GM19240 (cell line): Measurements from ENCODE around the gene HS6ST2.

Experiments used
- DNase-seq: peaks from one replicate; pipeline ENCODE4 v3.0.0; 2011; ENCODE audit warnings: low spot score; ENCODE audit not compliant: insufficient read length

HS6ST2 gene

GRCh38 chrX:132622130-132622529 is 336.3 kb downstream of the HS6ST2 start:
- no peak for DNase-seq

GRCh38 chrX:132618810-132619209 is 339.6 kb downstream of the HS6ST2 start:
- no peak for DNase-seq

- peak; percentile 14 for DNase-seq
Observed at GRCh38 chrX:132615391-132616131, 342.9 kb downstream of the HS6ST2 start.

- no peak for DNase-seq
Observed at GRCh38 chrX:132614297-132614696, 344.1 kb downstream of the HS6ST2 start.

GRCh38 chrX:132613801-132614200 is 344.6 kb downstream of the HS6ST2 start:
- DNase-seq: no peak

GRCh38 chrX:132612821-132613564 is 345.4 kb downstream of the HS6ST2 start:
- no peak for DNase-seq

GRCh38 chrX:132610536-132610935 is 347.9 kb downstream of the HS6ST2 start:
- no peak for DNase-seq

- no peak for DNase-seq
Observed at GRCh38 chrX:132609362-132609848, 349.0 kb downstream of the HS6ST2 start.

- no peak for DNase-seq
Observed at GRCh38 chrX:132603700-132604286, 354.6 kb downstream of the HS6ST2 start.

GRCh38 chrX:132602701-132603100 is 355.7 kb downstream of the HS6ST2 start:
- DNase-seq: no peak

- no peak for DNase-seq
Observed at GRCh38 chrX:132594999-132595398, 363.4 kb downstream of the HS6ST2 start.

- DNase-seq: no peak
Observed at GRCh38 chrX:132594129-132594528, 364.3 kb downstream of the HS6ST2 start.

GRCh38 chrX:132592880-132593279 is 365.5 kb downstream of the HS6ST2 start:
- DNase-seq: peak; percentile 10

- DNase-seq: no peak
Observed at GRCh38 chrX:132591719-132592275, 366.6 kb downstream of the HS6ST2 start.

- no peak for DNase-seq
Observed at GRCh38 chrX:132590350-132591026, 367.9 kb downstream of the HS6ST2 start.

GRCh38 chrX:132584936-132585335 is 373.5 kb downstream of the HS6ST2 start:
- no peak for DNase-seq

- DNase-seq: no peak
Observed at GRCh38 chrX:132576939-132577338, 381.5 kb downstream of the HS6ST2 start.
